ENCODE data around the gene LRRC30. TPM values are rescaled to one million over a fixed set of nuclear protein-coding genes. Genes with fewer than 3 reads are reported as not detected.
"Not testable (repeated sequence)": the region's sequence is repeated elsewhere in the genome, so short reads cannot be mapped to it uniquely, and the experiment has no call there.

LRRC30 gene
- not detected for total RNA-seq

DNA sequence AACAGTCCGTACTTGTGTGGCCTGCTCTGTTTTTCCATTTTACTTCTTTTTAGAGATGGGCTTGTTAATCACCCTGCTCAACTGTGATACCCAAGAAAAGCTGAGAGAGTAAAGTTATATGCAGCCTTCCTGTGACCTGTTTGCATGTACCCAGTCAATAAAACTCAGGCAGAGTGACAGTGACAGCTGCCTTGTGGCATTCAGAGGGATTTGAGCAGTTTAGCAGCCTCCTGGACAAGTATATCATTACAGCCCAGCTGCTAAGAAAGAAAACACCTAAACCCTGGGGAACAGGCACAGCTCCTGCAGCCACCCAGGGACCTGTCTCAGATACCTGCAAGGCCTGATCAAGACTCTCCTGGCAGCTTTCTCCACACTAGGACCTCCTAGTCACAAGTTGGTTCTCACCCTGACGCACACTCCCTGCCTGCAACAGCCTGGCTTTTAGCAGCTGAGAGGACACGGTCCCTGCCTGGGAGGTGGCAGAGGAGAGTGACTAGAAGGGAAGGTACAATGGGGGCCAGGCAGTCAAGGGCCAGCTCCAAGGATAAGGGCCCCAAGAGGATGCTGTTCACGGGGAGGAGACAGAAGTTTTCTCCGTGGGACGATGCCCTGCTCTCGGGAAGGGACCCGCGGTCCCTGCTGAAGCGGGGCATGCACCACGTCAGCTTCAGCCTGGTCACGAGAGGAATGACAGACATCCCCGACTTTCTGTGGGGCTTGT lies at the start of gene LRRC30:
Gene LRRC30 (plus strand): TSS at position 464 of the 724 bp plus-strand sequence. CDS start 50 bp downstream, at position 514.
- H3K4me3 Mint-ChIP-seq = no peak within 1 kb of the TSS
- H3K27ac Mint-ChIP-seq = no peak within 1 kb of the TSS
- DNase-seq (ENCODE audit: low spot score) = no peak
- peak in 1 of 2 donors; percentile 6 for ATAC-seq
- no peaks in the 10 kb centered on the region for H3K27me3 Mint-ChIP-seq
- no peaks in the 10 kb centered on the region for H3K9me3 Mint-ChIP-seq
- no peaks in the 10 kb centered on the region for H3K36me3 Mint-ChIP-seq
- no peaks in the 10 kb centered on the region for H3K4me1 Mint-ChIP-seq (ENCODE audit: low read depth in 2 of 2)

DNA sequence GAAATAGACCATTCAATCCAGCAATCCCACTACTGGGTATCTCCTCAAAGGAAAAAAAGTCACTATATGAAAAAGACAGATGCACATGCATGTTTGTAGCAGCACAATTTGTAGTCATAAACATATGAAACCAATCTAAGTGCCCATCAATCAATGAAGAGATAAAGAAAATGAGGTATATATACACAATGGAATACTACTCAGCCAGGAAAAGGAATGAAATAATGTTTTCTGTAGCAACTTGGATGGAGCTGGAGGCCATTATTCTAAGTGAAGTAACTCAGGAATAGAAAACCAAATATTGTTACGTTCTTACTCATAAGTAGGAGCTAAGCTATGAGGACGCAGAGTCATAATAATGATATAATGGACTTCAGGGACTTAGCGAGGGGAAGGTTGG lies 45.2 kb upstream of the LRRC30 start:
- Mint-ChIP-seq H3K27me3 (no peaks in the 10 kb centered on the region), H3K36me3 (no peaks in the 10 kb centered on the region), H3K4me1 (ENCODE audit: low read depth in 2 of 2) (no peaks in the 10 kb centered on the region), H3K9me3 (peaks cover 12% of the 10 kb centered on the region), H3K4me3 (no peak overlapping the region), H3K27ac (no peak overlapping the region)
- ATAC-seq = no peak
- no peak for DNase-seq (ENCODE audit: low spot score)

DNA sequence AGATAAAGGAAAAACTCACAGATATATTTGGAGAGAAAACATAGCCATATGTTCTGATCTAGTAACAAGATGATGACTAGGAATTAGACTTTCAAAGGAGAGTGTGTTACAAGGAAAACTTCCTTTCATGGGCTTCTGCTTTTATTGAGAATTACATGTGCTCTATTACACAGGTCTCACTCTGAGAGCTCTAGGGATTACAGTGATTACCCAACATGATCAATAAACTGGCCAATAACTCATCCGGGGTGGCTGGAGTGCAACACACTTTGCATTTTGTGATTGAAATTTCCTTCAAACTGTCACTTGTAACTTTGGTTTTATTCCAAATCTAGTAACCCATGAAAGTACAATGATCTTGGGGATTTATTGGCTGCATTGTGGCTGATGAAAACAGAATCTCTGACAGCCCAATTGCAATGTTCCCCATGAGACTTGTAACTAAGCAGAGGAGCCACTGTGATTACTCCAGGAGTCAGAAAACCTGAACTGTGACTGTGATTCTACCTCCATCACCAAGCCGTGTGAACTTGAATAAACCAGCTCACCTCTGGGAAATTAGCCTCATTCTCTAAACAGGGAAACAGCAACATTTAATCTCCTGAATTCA lies 40.2 kb upstream of the LRRC30 start:
- Mint-ChIP-seq H3K4me3 (no peak overlapping the region), H3K36me3 (no peaks in the 10 kb centered on the region), H3K4me1 (ENCODE audit: low read depth in 2 of 2) (no peaks in the 10 kb centered on the region), H3K27ac (no peak overlapping the region), H3K27me3 (peaks cover 0 to 2% of the 10 kb centered on the region in 2 donors), H3K9me3 (peaks cover 4% of the 10 kb centered on the region)
- DNase-seq (ENCODE audit: low spot score) (no peak), ATAC-seq (no peak)

DNA sequence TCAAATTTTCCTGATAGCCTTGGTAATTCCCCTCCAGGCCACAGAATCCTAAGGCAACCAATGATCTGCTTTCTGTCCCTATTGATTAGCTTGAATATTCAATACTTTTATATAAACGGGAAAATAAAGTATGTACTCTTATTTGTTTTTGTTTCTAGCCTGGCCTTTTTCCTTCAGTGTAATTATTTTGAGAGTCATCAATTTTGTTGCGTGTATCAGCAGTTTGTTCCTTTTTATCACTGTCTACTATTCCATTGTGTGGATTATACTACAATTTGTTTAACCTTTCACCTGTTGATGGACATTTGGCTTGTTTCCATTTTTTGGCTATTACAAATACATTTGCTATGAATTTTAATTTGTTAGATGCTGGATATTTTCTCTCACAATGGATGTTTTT lies 39.2 kb upstream of the LRRC30 start:
- Mint-ChIP-seq H3K4me1 (ENCODE audit: low read depth in 2 of 2) (no peaks in the 10 kb centered on the region), H3K9me3 (no peaks in the 10 kb centered on the region), H3K27me3 (peaks cover 0 to 2% of the 10 kb centered on the region in 2 donors), H3K36me3 (no peaks in the 10 kb centered on the region), H3K4me3 (no peak overlapping the region), H3K27ac (no peak overlapping the region)
- no peak for DNase-seq (ENCODE audit: low spot score)
- ATAC-seq = no peak

DNA sequence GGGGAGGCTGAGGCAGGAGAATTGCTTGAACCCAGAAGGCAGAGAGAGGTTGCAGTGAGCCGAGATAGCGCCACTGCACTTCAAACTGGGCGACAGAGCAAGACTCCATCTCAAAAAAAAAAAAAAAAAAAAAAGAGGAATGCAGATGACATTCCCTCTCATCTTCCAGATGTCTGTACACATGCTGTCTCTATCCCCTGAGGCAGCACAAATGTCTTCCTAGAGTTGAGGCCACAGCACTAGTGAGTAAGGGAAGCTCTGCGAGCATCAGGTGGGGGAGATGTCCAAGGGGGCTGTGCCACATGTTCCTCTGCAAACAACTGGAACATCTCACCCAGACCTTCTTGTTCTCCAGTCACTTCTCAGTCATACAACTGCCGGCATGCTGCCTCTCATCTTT lies 35.6 kb upstream of the LRRC30 start:
- no peaks in the 10 kb centered on the region for H3K4me1 Mint-ChIP-seq (ENCODE audit: low read depth in 2 of 2)
- no peak for DNase-seq (ENCODE audit: low spot score)
- no peaks in the 10 kb centered on the region for H3K9me3 Mint-ChIP-seq
- ATAC-seq = no peak
- no peaks in the 10 kb centered on the region for H3K36me3 Mint-ChIP-seq
- H3K27me3 Mint-ChIP-seq = peaks cover 0 to 2% of the 10 kb centered on the region in 2 donors
- no peak overlapping the region for H3K27ac Mint-ChIP-seq
- H3K4me3 Mint-ChIP-seq = no peak overlapping the region

DNA sequence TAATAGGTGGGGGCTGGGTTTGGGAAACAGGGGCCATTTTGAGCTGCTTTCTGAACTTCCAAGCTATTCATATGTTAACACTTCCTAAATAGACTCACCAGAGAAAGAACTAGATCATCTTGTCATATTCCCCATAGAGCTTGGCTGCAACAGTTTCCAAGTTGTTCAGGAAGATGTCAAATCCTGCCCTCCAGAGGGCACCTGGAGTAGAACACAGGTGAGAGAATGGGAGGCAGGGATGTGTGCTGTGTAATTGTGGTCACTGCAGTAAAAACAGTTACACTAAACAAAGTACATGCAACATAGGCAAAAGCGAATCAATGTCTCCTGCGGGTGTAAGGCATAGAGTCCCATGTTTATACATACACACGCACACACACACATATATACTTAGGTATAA lies 34.5 kb upstream of the LRRC30 start:
- no peak overlapping the region for H3K27ac Mint-ChIP-seq
- ATAC-seq = no peak
- H3K27me3 Mint-ChIP-seq = peaks cover 0 to 2% of the 10 kb centered on the region in 2 donors
- DNase-seq (ENCODE audit: low spot score) = no peak
- no peak overlapping the region for H3K4me3 Mint-ChIP-seq
- no peaks in the 10 kb centered on the region for H3K9me3 Mint-ChIP-seq
- no peaks in the 10 kb centered on the region for H3K36me3 Mint-ChIP-seq
- H3K4me1 Mint-ChIP-seq (ENCODE audit: low read depth in 2 of 2) = no peaks in the 10 kb centered on the region

DNA sequence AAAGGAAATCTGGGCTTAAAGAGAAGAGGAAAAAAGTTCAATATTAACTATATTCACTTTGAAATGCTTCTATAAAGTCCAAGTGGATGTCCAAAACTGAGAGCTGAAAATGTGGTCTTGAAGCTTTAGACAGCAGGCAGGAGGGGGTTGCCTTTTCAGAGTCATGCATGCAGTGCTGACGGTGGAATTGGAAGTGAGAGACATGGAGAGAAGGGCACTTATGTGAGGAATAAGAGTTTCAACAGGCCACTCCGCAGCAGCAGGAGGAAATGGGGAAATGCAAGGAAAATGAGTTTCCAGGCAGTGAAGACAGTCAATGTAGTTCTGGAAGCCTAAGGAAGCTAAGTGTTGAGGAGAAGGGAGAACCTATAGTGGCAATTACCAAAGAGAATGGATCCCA lies 33.0 kb upstream of the LRRC30 start:
- DNase-seq (ENCODE audit: low spot score) (no peak), ATAC-seq (no peak)
- no peaks in the 10 kb centered on the region for H3K9me3 Mint-ChIP-seq
- peaks cover 0 to 2% of the 10 kb centered on the region in 2 donors for H3K27me3 Mint-ChIP-seq
- H3K36me3 Mint-ChIP-seq = no peaks in the 10 kb centered on the region
- H3K4me1 Mint-ChIP-seq (ENCODE audit: low read depth in 2 of 2) = no peaks in the 10 kb centered on the region
- no peak overlapping the region for H3K27ac Mint-ChIP-seq
- no peak overlapping the region for H3K4me3 Mint-ChIP-seq

DNA sequence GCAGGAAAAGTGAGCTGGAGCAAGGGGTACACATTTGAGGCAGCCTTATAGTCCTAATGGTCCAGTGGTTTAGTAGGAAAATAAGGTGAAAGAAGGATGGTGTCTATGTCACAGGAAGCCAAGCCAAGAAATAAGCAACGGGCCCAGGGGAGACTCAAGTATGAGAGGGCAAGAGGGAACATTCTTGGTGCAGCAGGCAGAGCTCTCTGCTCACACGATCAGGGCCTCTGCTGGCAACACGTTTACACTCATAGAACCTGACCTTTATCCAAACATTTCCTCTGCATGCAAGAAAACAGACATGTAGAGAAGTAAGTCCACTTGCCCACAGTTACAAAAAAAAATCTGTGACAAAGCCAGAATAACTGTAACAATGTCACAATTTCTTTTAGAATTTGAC lies 32.6 kb upstream of the LRRC30 start:
- DNase-seq (ENCODE audit: low spot score) (no peak), ATAC-seq (no peak)
- Mint-ChIP-seq H3K36me3 (no peaks in the 10 kb centered on the region), H3K27ac (no peak overlapping the region), H3K27me3 (peaks cover 0 to under 1% of the 10 kb centered on the region in 2 donors), H3K4me3 (no peak overlapping the region), H3K9me3 (no peaks in the 10 kb centered on the region), H3K4me1 (ENCODE audit: low read depth in 2 of 2) (no peaks in the 10 kb centered on the region)

DNA sequence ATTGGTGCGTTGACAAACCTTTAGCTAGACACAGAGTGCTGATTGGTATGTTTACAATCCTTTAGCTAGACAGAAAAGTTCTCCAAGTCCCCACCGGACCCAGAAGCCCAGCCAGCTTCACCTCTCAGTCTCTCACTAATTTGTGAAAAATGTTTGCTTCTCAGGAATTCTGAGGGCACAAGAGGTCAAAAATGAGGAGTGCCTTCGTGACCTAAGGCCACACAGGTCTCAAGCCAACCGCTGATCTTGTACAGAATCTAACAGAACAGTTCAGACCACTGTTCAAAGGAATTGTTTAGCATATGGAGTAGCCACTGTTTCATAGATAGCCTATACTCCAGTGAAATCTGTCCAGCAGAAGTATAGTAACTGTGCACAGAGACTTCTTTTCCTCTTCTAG lies 29.8 kb upstream of the LRRC30 start:
- no peak for ATAC-seq
- Mint-ChIP-seq H3K4me3 (no peak overlapping the region), H3K9me3 (no peaks in the 10 kb centered on the region), H3K36me3 (no peaks in the 10 kb centered on the region), H3K4me1 (ENCODE audit: low read depth in 2 of 2) (no peaks in the 10 kb centered on the region), H3K27ac (no peak overlapping the region), H3K27me3 (no peaks in the 10 kb centered on the region)
- no peak for DNase-seq (ENCODE audit: low spot score)

DNA sequence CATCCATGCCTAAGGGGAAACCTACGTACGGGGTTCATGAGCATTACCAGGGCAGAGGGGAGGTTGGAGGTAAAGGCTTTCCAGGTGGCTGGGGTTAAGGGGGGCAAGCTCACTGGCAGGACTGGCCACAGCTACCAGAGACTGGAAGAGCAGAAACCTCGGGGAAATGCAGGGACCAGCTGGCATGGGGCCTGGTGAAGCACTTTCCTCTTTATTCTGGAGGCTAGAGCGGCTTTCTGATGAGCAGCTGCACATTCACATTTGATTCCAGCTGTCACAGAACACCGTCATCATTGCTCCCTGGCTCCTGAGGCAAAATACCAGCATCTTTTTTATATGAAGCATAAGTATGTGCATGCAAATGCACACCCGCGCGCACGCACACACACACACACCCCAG lies 28.7 kb upstream of the LRRC30 start:
- H3K27ac Mint-ChIP-seq = no peak overlapping the region
- DNase-seq (ENCODE audit: low spot score) (no peak), ATAC-seq (no peak)
- no peak overlapping the region for H3K4me3 Mint-ChIP-seq
- H3K9me3 Mint-ChIP-seq = no peaks in the 10 kb centered on the region
- H3K36me3 Mint-ChIP-seq = no peaks in the 10 kb centered on the region
- H3K4me1 Mint-ChIP-seq (ENCODE audit: low read depth in 2 of 2) = no peaks in the 10 kb centered on the region
- no peaks in the 10 kb centered on the region for H3K27me3 Mint-ChIP-seq

DNA sequence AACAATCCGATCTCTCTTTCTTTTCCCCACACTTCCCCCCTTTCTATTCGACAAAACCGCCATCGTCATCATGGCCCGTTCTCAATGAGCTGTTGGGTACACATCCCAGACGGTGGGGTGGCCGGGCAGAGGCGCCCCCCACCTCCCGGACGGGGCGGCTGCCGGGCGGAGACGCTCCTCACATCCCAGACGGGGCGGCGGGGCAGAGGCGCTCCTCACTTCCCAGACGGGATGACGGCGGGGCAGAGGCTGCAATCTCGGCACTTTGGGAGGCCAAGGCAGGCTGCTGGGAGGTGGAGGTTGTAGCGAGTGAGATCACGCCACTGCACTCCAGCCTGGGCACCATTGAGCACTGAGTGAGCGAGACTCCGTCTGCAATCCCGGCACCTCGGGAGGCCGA lies 27.3 kb upstream of the LRRC30 start:
- H3K9me3 Mint-ChIP-seq; H3K27ac Mint-ChIP-seq; H3K4me3 Mint-ChIP-seq; H3K36me3 Mint-ChIP-seq; ATAC-seq; H3K27me3 Mint-ChIP-seq; DNase-seq (ENCODE audit: low spot score); H3K4me1 Mint-ChIP-seq (ENCODE audit: low read depth in 2 of 2): not testable (repeated sequence)

DNA sequence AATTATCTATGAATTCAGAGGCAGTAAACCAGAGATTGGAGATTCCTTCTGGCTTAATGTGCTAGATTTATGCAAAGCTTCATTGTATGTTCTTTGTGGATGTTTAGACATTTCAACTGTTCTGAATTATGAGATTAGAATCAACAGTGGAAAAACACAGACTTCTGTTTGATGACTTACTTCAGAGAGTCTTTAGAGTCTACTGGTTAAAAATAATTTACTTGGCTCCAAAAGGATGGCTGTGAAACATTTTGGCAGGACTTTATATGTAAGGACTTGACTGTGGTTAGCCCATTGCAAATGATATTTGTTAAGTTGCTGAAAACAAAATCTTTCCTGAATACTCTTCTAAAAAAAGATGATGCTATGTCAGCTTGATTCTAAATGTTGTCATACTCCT lies 25.5 kb upstream of the LRRC30 start:
- no peak overlapping the region for H3K4me3 Mint-ChIP-seq
- H3K9me3 Mint-ChIP-seq = no peaks in the 10 kb centered on the region
- DNase-seq (ENCODE audit: low spot score) (no peak), ATAC-seq (no peak)
- H3K36me3 Mint-ChIP-seq = no peaks in the 10 kb centered on the region
- no peaks in the 10 kb centered on the region for H3K27me3 Mint-ChIP-seq
- no peaks in the 10 kb centered on the region for H3K4me1 Mint-ChIP-seq (ENCODE audit: low read depth in 2 of 2)
- H3K27ac Mint-ChIP-seq = no peak overlapping the region

DNA sequence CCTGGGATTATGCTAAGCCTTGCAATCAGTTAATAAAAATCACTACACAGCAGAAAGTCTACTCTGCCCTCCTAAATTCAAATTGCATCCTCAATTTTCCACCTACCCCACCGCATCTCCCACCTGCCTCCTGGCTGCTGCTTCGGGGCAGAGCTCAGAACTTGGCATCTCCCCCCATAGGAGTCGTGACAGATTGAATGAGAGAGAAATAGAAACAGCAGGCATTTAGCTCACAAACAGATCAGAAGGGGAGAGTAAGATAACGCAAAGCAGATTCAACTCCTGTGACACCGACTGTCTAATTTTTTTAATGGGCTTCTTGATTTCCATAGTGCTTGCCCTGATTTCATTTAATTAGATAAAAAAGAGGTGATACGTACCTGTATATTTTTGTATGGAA lies 24.7 kb upstream of the LRRC30 start:
- ATAC-seq (no peak), DNase-seq (ENCODE audit: low spot score) (no peak)
- Mint-ChIP-seq H3K4me3 (no peak overlapping the region), H3K9me3 (no peaks in the 10 kb centered on the region), H3K27ac (no peak overlapping the region), H3K27me3 (no peaks in the 10 kb centered on the region), H3K4me1 (ENCODE audit: low read depth in 2 of 2) (no peaks in the 10 kb centered on the region), H3K36me3 (no peaks in the 10 kb centered on the region)

DNA sequence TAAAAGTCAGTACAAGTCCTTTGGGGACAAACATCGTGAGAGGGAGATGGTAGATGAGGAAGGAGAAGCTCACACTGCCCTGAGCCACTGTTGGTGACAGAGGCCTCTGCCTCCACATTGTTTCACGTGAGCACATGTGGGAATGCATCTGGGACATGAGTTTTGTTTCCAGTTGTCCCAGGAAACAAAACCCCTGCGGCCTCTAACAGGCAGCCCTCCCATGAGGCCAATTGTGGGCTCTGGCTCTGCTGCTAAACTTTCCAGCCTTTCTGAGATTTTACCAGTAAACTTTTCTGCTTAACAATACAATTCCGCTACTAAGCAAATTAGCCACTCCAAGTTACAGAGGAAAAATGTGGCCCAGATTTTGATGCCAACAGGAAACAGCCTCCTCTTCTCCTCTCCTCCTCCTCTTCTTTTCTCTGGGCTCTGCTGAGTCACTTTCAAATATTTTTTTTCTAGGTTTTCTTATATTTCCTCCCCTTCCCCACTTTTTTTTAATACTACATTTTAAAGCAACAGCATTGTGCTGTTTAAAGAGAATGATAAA lies 23.4 kb upstream of the LRRC30 start:
- H3K4me1 Mint-ChIP-seq (ENCODE audit: low read depth in 2 of 2) = no peaks in the 10 kb centered on the region
- H3K36me3 Mint-ChIP-seq = no peaks in the 10 kb centered on the region
- H3K27me3 Mint-ChIP-seq = no peaks in the 10 kb centered on the region
- no peak for DNase-seq (ENCODE audit: low spot score)
- H3K27ac Mint-ChIP-seq = no peak overlapping the region
- no peaks in the 10 kb centered on the region for H3K9me3 Mint-ChIP-seq
- H3K4me3 Mint-ChIP-seq = no peak overlapping the region
- ATAC-seq = no peak
